GM19193 (cell line): ENCODE data around the gene CRTC1.

Experiments used
- POLR2A ChIP-seq: IDR thresholded peaks from 4 replicates; pipeline ENCODE4 v1.6.1; 2011; ENCODE audit not compliant: insufficient read depth, insufficient read length; ENCODE audit errors: extremely low read depth

The CRTC1 gene

GRCh38 chr19:18660051-18660910 lies 23.2 kb upstream of the CRTC1 start:
- TF ChIP-seq POLR2A = no peak

- no peak for TF ChIP-seq POLR2A
Observed at GRCh38 chr19:18660939-18661670, 22.4 kb upstream of the CRTC1 start.

GRCh38 chr19:18662972-18663732 lies 20.3 kb upstream of the CRTC1 start:
- no peak for TF ChIP-seq POLR2A

- no peak for TF ChIP-seq POLR2A
Observed at GRCh38 chr19:18663940-18664530, 19.4 kb upstream of the CRTC1 start.

GRCh38 chr19:18665771-18666202 lies 17.7 kb upstream of the CRTC1 start:
- TF ChIP-seq POLR2A = no peak

DNA sequence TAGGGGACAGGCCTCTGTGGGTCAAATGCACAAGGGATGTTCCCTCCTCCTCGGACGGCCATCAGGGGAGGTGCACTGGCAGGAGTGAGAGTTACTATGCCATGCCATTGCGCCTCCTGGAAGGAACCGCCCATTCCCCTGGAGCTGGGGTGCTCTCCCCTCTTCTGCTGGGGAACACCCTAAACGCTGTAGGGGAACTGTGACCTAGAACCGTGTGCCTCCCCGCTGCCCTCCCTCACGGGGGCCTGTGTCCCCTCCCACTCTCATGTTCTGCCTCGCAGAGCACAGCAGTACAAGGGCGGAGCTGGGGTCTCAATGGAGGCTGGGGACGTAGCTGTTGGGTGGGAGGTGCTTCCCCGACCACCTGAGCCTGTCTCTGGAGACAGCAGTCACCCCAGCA lies 17.2 kb upstream of the CRTC1 start:
- no peak for TF ChIP-seq POLR2A

DNA sequence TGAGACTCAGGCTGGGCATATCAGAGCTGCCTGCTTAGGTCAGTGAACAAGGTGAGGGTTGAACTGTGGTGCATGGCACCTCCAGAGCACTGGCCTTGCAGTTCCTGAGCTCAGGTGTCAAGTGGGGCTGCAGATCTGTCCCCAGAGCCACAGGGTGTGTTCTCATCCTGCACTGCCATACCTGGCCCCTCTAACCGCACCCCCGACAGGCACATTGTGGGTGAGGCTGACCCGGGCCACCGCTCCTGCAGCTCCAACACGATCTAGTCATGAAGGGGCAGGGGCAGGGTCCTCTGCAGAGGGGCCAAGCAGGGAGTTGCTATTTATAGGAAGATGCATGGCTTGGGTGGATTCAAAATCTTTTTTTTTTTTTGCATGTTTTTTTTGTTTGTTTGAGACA lies 16.7 kb upstream of the CRTC1 start:
- no peak for TF ChIP-seq POLR2A

- TF ChIP-seq POLR2A = no peak
Observed at GRCh38 chr19:18667531-18668251, 15.8 kb upstream of the CRTC1 start.

DNA sequence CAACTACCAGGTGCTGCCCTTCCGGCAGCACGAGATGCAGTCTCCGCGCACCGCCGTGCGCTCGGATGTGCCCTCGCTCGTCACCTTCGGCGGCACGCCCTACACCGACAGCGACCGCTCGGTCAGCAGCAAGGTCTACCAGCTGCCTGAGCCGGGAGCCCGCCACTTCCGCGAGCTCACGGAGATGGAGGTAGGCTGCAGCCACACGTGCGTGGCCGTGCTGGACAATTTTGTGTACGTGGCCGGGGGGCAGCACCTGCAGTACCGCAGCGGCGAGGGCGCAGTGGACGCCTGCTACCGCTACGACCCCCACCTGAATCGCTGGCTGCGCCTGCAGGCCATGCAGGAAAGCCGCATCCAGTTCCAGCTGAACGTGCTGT lies 15.2 kb upstream of the CRTC1 start:
- TF ChIP-seq POLR2A = no peak

- TF ChIP-seq POLR2A = no peak
Observed at GRCh38 chr19:18668744-18669523, 14.5 kb upstream of the CRTC1 start.

GRCh38 chr19:18669524-18669817 lies 14.0 kb upstream of the CRTC1 start:
- TF ChIP-seq POLR2A = no peak

- no peak for TF ChIP-seq POLR2A
Observed at GRCh38 chr19:18669883-18670282, 13.6 kb upstream of the CRTC1 start.

DNA sequence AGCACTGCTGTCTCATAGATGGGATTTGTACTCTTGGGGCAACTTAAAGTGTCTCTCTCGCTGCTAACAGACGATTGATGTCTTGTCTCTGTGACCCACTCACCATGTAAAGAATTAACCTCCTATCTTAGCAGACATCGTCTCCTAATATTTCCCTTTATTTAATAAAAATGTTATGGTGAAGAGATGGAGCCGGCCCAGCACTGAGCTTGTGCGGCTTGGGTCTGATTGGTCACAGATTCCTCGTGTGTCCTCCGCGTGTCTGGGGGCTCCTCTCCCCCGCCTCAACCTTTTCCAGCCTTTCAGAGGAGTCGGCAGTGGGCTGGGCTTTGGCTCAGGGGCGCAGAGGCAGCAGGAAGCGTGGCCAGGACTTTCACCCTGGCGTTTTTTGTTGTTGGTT lies 13.2 kb upstream of the CRTC1 start:
- no peak for TF ChIP-seq POLR2A
